ENCODE data around the gene CDH4.
"Not testable (repeated sequence)": the region's sequence is repeated elsewhere in the genome, so short reads cannot be mapped to it uniquely, and the experiment has no call there.

Gene CDH4

GRCh38 chr20:61419010-61419409 lies 166.9 kb downstream of the CDH4 start:
- no peak for DNase-seq (ENCODE audit: low spot score)

- DNase-seq (ENCODE audit: low spot score) = no peak
Observed at GRCh38 chr20:61419501-61419900, 167.4 kb downstream of the CDH4 start.

DNA sequence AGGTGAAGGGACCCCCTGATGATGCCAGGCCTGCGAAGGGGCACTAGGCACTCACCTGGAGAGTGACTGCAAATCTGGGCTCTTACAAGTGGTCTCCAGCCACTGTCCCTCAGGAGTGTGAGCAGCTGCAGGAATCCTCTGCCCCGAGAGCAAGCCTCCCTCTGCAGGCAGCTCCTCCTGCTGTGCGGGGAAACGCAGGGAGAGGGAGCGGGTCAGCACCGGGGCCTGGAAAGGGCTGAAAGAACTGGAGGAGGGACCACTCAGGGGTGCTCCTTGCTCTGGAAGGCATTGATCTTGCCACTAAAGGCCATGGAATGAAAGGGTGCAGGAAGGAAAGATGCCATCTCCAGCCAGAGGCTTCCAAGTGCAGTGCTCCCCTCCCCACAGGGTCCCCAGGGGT lies 168.0 kb downstream of the CDH4 start:
- no peak for DNase-seq (ENCODE audit: low spot score)

- DNase-seq (ENCODE audit: low spot score) = no peak
Observed at GRCh38 chr20:61420781-61421180, 168.7 kb downstream of the CDH4 start.

DNA sequence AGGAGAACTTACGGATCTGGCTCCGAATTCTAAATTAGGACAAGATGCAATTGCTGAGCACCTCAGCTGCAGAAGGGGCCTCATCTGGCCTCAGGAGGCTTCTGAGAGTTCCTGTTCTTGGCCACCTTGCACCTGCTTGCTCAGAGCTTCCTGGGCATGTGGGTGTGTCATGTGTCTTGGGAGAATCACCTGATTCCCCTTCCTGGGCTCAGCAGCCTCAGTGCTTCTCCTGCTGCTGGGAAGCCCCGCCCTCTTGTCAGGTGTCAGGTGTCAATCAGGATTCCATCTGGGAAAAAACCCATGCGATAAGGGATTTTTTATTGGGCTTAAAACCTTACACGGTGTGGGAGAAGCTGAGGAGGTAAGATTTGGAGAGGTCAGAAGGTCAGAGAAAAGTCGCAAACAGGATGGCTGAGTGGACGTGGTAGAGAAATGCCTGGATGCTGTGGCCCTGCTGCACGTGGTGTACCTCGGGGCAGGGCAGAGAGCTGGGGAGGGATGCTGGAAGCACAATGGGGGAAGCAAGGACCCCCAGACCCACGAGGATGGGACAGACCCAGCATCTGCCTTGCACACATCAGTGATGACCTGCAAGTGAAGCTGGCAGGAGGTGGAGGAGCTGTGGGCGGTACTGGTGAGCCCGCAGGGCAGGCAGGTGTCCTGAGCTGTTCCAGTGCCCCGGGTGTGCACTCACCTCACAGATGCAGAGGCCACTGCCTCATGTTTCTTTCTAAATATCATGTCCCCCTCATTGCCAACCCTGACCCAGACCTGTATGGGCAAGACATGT lies 170.8 kb downstream of the CDH4 start:
- peak; percentile 53 for DNase-seq (ENCODE audit: low spot score)

DNA sequence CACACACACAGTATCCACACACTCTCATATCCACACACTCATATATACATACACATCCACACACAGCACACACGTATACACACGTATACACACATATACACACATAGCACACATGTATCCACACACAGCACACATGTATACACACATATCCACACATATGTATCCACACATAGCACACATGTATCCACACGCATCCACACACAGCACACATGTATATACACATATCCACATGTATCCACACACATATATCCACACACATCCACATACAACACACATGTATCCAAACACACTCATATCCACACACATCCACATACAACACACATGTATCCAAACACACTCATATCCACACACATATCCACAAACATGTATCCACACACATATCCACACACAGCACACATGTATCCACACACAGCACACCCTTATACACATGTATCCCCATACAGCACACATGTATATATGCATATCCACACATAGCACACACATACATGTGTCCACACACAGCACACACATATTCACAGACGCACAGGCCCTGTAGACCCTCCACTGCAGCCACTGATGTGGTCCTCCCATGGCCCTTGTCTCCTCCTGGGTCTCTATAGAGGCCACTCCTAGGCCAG lies 172.1 kb downstream of the CDH4 start:
- no peak for DNase-seq (ENCODE audit: low spot score)

- no peak for DNase-seq (ENCODE audit: low spot score)
Observed at GRCh38 chr20:61424628-61425420, 172.8 kb downstream of the CDH4 start.

GRCh38 chr20:61425541-61425991 lies 173.5 kb downstream of the CDH4 start:
- DNase-seq (ENCODE audit: low spot score) = not testable (repeated sequence)

- no peak for DNase-seq (ENCODE audit: low spot score)
Observed at GRCh38 chr20:61426352-61426751, 174.3 kb downstream of the CDH4 start.

DNA sequence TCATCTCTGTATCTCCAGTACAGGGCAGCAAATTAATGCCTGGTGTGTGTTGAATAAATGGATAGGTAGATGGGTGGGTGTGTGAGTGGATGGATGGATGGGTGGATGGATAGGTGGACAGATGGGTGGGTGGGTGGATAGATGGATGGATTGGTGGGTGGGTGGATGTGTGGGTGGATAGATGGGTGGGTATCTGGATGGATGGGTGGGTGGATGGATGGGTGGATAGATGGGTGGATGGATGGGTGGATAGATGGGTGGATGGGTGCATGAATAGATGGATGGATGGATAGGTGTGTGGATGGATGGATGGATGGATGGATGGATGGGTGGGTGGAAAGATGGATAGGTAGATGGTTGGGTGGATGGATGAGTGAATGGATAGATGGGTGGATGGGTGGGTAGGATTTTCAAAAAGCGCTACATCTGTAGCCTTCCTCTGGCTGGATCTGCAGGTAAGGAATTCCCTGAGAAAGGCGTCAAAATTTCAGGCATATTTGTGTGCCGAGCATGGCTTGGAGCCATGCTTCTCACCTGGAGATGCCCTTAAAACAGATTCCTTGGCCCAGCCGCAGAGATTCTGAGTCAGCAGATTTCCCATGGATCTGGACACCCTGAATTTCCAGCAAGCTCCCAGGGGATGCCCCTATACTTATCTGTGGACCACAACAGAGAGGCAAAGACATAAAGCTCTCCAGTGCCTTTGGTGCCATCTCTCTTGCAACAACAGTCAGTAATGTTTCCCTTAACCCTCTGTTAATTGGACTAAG lies 177.6 kb downstream of the CDH4 start:
- DNase-seq (ENCODE audit: low spot score) = no peak

DNA sequence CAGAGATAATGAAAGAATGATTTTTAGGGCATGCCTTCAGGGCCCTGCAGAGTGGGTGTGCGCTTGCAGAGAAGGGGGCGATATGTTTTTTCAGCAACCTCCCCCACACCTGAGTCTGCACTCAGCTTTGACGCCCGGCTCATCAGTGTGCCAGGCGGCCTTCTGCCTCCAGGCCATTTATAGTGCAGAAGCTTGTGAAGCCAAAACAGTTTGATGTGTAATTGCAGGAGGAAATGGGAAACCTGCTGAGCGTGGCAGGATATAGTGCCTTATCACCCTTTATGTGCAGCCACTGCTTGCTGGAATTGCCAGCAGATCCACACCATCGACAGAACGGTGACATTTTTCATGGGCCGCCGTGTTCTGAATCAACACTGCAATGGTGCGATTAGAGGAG lies 178.2 kb downstream of the CDH4 start:
- DNase-seq (ENCODE audit: low spot score) = no peak

DNA sequence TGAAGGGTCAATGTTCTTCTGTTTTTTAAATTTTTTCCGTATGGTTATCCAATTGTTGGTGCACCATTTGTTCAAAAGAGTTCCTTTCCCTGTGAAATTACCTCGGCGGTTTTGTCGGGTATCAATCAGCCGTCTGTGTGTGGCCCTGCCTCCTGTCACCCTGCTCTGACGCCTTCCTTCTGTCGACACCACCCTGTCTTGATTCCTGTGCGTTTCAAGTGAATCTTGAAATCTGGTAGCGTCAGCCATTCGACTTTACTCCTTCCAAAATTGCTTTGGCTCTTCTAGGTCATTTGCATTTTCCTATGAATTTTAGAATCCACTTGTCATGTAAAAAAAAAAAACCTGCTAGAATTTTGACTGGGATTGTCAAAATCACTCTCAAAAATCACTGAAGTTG lies 181.1 kb downstream of the CDH4 start:
- DNase-seq (ENCODE audit: low spot score) = no peak

DNA sequence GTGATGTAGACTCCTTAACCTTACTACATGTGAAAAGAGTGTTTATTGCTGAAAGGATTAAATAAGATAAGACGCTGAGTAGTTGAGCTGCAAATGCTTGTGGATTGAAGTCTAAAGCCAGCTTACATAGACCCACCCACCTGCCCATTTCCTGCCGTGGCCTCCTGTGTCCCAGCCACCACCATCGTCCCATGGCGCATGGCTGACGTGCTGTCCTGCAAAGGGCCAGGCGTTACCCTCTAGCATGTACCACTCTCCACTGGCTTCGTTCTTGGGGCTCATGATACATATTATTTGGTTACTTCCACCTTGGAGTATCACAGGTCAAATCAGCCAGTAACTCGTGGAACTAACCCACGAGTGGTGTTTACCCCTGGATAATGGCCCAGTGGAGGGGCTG lies 181.8 kb downstream of the CDH4 start:
- no peak for DNase-seq (ENCODE audit: low spot score)

- no peak for DNase-seq (ENCODE audit: low spot score)
Observed at GRCh38 chr20:61434341-61434781, 182.3 kb downstream of the CDH4 start.

- no peak for DNase-seq (ENCODE audit: low spot score)
Observed at GRCh38 chr20:61435184-61435822, 183.2 kb downstream of the CDH4 start.

DNA sequence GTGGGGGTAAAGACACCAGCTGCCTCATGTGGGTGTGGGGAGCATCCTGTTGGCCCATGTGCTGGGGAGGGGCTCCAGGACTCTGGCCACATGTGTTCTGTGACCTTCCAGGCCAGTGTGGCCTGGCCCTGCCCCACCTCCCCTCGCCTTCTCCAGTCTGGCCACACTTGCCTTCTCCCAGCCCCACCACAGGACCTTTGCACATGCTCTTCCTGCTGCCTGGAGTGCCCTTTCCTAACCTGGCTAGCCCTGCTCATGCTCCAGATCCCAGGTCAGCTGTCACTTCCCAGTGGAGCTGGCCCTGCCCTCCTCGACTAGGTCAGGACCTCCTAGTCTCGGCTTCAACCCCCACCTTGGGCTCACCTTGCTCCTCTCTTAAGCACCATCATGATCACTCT lies 183.8 kb downstream of the CDH4 start:
- no peak for DNase-seq (ENCODE audit: low spot score)

- no peak for DNase-seq (ENCODE audit: low spot score)
Observed at GRCh38 chr20:61436283-61436666, 184.2 kb downstream of the CDH4 start.

DNA sequence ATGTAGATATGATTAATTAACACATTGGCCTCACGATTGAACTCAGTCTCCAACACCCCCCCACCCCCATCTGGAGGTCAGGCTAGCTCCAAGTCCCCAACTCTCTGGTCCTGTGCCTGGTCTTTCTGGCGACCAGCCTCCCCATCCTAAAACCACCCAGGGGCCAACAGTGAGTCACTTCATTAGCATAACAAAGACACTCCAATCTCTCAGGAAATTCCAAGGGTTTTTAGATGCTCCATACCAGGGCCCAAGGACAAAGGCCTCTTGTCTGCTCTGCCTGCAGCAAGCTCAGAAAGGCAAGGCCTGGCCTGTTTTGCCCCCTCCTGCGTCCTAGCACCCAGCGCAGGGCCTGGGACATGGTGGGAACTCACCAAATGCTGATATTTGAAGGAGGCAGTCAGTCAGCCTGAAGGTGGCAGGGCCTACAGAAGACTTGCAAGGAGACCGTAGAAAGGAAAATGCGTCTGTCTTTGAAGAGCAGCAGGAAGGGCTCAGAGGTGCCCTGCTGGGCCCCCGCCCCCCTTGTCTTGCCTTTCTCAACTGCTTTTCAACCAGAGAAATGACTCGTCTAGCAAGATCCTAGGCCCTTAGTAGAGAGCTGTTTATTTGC lies 184.7 kb downstream of the CDH4 start:
- DNase-seq (ENCODE audit: low spot score) = peak; percentile 81

DNA sequence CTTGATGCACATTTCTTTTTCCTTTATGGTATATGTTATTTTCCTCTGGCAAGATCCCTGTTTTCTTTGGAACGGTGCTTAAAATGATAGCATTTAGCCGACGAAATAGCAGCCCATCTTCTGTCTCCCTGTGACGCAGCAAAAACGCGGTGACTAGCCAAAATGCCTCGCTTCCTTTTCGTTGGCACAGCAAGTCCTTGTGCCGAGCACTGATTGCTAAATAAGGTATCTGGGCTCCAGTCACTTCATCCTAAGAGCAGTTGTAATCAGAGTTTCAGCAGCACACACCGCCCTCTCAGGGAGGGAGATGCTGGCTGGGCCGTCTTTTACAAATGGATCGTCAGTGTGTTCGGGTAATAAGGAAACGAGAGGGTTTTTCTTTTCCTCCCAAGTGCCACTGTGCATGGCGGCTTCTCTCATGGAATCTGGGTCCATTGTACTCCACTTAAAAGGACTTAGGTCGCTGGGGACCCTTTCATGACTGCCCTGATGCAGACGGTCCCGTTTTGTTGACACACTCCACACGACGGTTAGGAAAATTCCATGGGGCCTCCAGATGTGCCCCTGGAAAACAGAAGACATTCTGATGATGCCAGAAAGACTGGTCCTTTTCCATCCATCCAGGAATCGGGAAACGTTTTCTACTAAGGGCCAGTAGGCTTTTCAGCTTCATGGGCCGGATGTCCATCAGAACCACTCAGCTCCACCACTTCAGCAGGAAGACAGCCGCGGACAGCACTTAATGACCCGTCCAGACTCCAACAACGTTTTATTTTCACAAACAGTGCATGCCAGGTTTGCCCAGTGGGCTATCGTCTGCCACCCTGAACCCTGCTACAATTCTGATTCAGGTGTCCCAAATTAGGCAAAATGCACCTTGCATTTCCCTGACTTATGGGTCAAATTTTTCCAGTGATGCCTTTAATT lies 185.5 kb downstream of the CDH4 start:
- no peak for DNase-seq (ENCODE audit: low spot score)

GRCh38 chr20:61438285-61438684 lies 186.2 kb downstream of the CDH4 start:
- DNase-seq (ENCODE audit: low spot score) = no peak

All from iPS-NIHi11 (cell line).